Fibroblast of villous mesenchyme (primary cell): ENCODE results near the gene SPIRE1. TPM values are rescaled to one million over a fixed set of nuclear protein-coding genes. Genes with fewer than 3 reads are reported as not detected.

Experiments used
- DNase-seq: peaks from one replicate; pipeline ENCODE4 v3.0.0-alpha.2; 2010; ENCODE audit warnings: low read depth
- H3K4me3 ChIP-seq: 2 replicates; pipeline ENCODE4 v1.5.1; 2011; ENCODE audit warnings: low read depth, mild to moderate bottlenecking, low read length
- total RNA-seq: library from RNA; depleted of rRNA; stranded (reverse); fragments of >200 nt; gene quantifications from 2 replicates; pipeline ENCODE4 v1.2.3, GENCODE V29; 2012
- TF ChIP-seq, protein P1 (sequence below): IDR thresholded peaks from 2 replicates; pipeline ENCODE4 v1.5.1; 2012; ENCODE audit warnings: low read depth, mild to moderate bottlenecking, low read length; ENCODE audit not compliant: insufficient read depth

The SPIRE1 gene
- total RNA-seq, 1 donor, result 39.3 TPM

DNA sequence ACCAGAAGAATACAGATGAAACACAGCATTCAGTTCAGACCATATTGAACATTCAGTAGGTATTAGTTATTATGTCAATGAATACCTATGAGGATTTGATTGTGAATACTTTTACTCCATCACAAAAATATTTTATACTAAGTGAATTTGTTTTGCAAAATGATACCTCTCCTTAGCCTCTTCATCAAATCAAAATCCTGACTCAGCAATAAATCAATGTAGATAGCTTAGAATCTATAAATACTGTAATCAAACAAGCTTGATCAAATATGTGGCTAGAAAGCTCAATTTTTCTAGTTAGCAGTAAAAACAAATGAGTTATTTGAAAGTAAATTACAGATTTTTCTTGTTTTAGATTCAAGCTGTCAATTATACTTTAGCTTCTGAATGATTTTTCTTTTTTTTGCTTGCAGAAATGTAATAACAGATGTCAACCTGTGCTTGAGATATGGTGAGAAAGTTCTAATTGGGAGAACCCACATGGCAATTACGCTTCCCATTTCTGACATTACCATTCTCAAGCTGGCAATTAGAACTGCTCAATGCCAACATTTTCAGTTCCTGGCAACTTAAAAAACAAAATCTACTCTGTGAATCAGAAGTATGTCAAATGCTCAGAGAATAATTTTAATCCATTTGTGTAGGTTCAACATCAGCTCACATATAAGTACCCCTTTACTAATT, 140.6 kb downstream of the SPIRE1 start:
- TF ChIP-seq, protein P1, sequence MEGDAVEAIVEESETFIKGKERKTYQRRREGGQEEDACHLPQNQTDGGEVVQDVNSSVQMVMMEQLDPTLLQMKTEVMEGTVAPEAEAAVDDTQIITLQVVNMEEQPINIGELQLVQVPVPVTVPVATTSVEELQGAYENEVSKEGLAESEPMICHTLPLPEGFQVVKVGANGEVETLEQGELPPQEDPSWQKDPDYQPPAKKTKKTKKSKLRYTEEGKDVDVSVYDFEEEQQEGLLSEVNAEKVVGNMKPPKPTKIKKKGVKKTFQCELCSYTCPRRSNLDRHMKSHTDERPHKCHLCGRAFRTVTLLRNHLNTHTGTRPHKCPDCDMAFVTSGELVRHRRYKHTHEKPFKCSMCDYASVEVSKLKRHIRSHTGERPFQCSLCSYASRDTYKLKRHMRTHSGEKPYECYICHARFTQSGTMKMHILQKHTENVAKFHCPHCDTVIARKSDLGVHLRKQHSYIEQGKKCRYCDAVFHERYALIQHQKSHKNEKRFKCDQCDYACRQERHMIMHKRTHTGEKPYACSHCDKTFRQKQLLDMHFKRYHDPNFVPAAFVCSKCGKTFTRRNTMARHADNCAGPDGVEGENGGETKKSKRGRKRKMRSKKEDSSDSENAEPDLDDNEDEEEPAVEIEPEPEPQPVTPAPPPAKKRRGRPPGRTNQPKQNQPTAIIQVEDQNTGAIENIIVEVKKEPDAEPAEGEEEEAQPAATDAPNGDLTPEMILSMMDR, result no peak
- DNase-seq, result no peak
- no peak overlapping the region for H3K4me3 ChIP-seq

- peak; percentile 49 for DNase-seq
- no peak overlapping the region for H3K4me3 ChIP-seq
- TF ChIP-seq, protein P1, result no peak
These were observed 141.8 kb downstream of the SPIRE1 start for GRCh38 chr18:12516049-12516630.

GRCh38 chr18:12515550-12515949, 142.4 kb downstream of the SPIRE1 start:
- TF ChIP-seq, protein P1, result no peak
- no peak for DNase-seq
- no peak overlapping the region for H3K4me3 ChIP-seq

GRCh38 chr18:12507007-12507406, 150.9 kb downstream of the SPIRE1 start:
- TF ChIP-seq, protein P1, result no peak
- H3K4me3 ChIP-seq, result no peak overlapping the region
- no peak for DNase-seq

- H3K4me3 ChIP-seq, result no peak overlapping the region
- TF ChIP-seq, protein P1, result no peak
- no peak for DNase-seq
These were observed 156.9 kb downstream of the SPIRE1 start for GRCh38 chr18:12500986-12501385.

GRCh38 chr18:12497839-12498238, 160.1 kb downstream of the SPIRE1 start:
- no peak overlapping the region for H3K4me3 ChIP-seq
- no peak for DNase-seq
- TF ChIP-seq, protein P1, result no peak
